Mesenchymal stem cell (in vitro differentiated cells and primary cell): Measurements from ENCODE around the gene EHD2.
"Not testable (repeated sequence)": the region's sequence is repeated elsewhere in the genome, so short reads cannot be mapped to it uniquely, and the experiment has no call there.

Source experiments
- DNase-seq: peaks from one replicate; pipeline ENCODE4 v3.0.0-alpha.2; 2013
- H2AFZ ChIP-seq: one replicate; pipeline ENCODE4 v1.6.1; 2013; ENCODE audit warnings: low read depth, mild to moderate bottlenecking, control low read depth, inconsistent platforms, low read length, moderate library complexity
- H2AK5ac ChIP-seq: 2 replicates; pipeline ENCODE4 v1.6.1; 2013; ENCODE audit warnings: low read length, moderate library complexity, mild to moderate bottlenecking, inconsistent platforms; ENCODE audit not compliant: severe bottlenecking
- H2BK120ac ChIP-seq: one replicate; pipeline ENCODE4 v1.6.1; 2013; ENCODE audit warnings: low read depth, mild to moderate bottlenecking, inconsistent platforms, low read length, moderate library complexity
- H2BK12ac ChIP-seq, 2 experiments: one replicate each; pipeline ENCODE4 v1.6.1; 2013; ENCODE audit warnings: inconsistent platforms in 2 of 2, low read length in 2 of 2, mild to moderate bottlenecking in 2 of 2, moderate library complexity in 2 of 2, control low read depth in 1 of 2
- H2BK15ac ChIP-seq: one replicate; pipeline ENCODE4 v1.6.1; 2013; ENCODE audit warnings: mild to moderate bottlenecking, low read depth, inconsistent platforms; ENCODE audit not compliant: poor library complexity, severe bottlenecking
- H2BK5ac ChIP-seq: 2 replicates; pipeline ENCODE4 v1.6.1; 2013; ENCODE audit warnings: low read depth, mild to moderate bottlenecking, low read length, control low read depth, inconsistent platforms; ENCODE audit not compliant: poor library complexity, severe bottlenecking
- H3K14ac ChIP-seq, 2 experiments: one replicate each; pipeline ENCODE4 v1.6.1; 2013; ENCODE audit warnings: inconsistent platforms in 2 of 2, low read length in 2 of 2, control low read depth in 1 of 2, mild to moderate bottlenecking in 1 of 2, moderate library complexity in 1 of 2
- H3K18ac ChIP-seq, 2 experiments: one replicate each; pipeline ENCODE4 v1.6.1; 2013; ENCODE audit warnings: inconsistent platforms in 2 of 2, low read length in 2 of 2, control low read depth in 1 of 2, low read depth in 1 of 2, mild to moderate bottlenecking in 1 of 2
- H3K23ac ChIP-seq, 2 experiments: one replicate each; pipeline ENCODE4 v1.6.1; 2013; ENCODE audit warnings: inconsistent platforms in 2 of 2, low read length in 2 of 2, mild to moderate bottlenecking in 2 of 2, moderate library complexity in 2 of 2, control low read depth in 1 of 2
- H3K27ac ChIP-seq: 2 replicates; pipeline ENCODE4 v1.5.1; 2013; ENCODE audit warnings: mild to moderate bottlenecking, moderate library complexity, low read length, control low read depth, inconsistent platforms; ENCODE audit not compliant: poor library complexity, severe bottlenecking
- H3K27me3 ChIP-seq, 2 experiments: 2 replicates each; pipeline versions ENCODE4 v1.6.1 to v1.7.0; 2013; ENCODE audit warnings: low read length in 2 of 2, mild to moderate bottlenecking in 2 of 2, moderate library complexity in 2 of 2, control low read depth in 1 of 2, inconsistent platforms in 1 of 2; ENCODE audit not compliant: control insufficient read depth in 1 of 2, insufficient read depth in 1 of 2
- H3K36me3 ChIP-seq, 2 experiments: 2 replicates each; pipeline versions ENCODE4 v1.6.1 to v1.7.0; 2013; ENCODE audit warnings: low read length in 2 of 2, control low read depth in 1 of 2, inconsistent platforms in 1 of 2, low read depth in 1 of 2, mild to moderate bottlenecking in 1 of 2; ENCODE audit not compliant: insufficient read depth in 2 of 2, control insufficient read depth in 1 of 2
- H3K4ac ChIP-seq, 2 experiments: one replicate each; pipeline ENCODE4 v1.6.1; 2013; ENCODE audit warnings: inconsistent platforms in 2 of 2, low read length in 2 of 2, mild to moderate bottlenecking in 2 of 2, moderate library complexity in 2 of 2, control low read depth in 1 of 2, low read depth in 1 of 2
- H3K4me1 ChIP-seq: 2 replicates; pipeline ENCODE4 v1.6.1; 2013; ENCODE audit warnings: low read depth, low read length, control low read depth; ENCODE audit not compliant: control insufficient read depth, insufficient read depth
- H3K4me2 ChIP-seq: 2 replicates; pipeline ENCODE4 v1.6.1; 2013; ENCODE audit warnings: low read length, mild to moderate bottlenecking, inconsistent platforms; ENCODE audit not compliant: poor library complexity, severe bottlenecking
- H3K4me3 ChIP-seq, 2 experiments: 2 replicates each; pipeline versions ENCODE4 v1.5.1 to v1.7.0; 2013; ENCODE audit warnings: low read length in 2 of 2, mild to moderate bottlenecking in 2 of 2, control low read depth in 1 of 2, low read depth in 1 of 2; ENCODE audit not compliant: insufficient read depth in 1 of 2
- H3K79me1 ChIP-seq: replicated peaks from 2 replicates; pipeline ENCODE4 v1.6.1; 2013; ENCODE audit warnings: mild to moderate bottlenecking, control low read depth, low read length, inconsistent platforms; ENCODE audit not compliant: poor library complexity, severe bottlenecking
- H3K9ac ChIP-seq: 2 replicates; pipeline ENCODE4 v1.7.0; 2013; ENCODE audit warnings: mild to moderate bottlenecking, low read length, moderate library complexity
- H3K9me3 ChIP-seq: 2 replicates; pipeline ENCODE4 v1.7.0; 2013; ENCODE audit warnings: mild to moderate bottlenecking, low read length; ENCODE audit not compliant: control insufficient read depth
- H4K8ac ChIP-seq: one replicate; pipeline ENCODE4 v1.6.1; 2013; ENCODE audit warnings: inconsistent platforms, mild to moderate bottlenecking, low read length, moderate library complexity
- H4K91ac ChIP-seq: one replicate; pipeline ENCODE4 v1.6.1; 2013; ENCODE audit warnings: mild to moderate bottlenecking, low read length, inconsistent platforms
- WGBS: methylation state at CpG from one replicate; pipeline ENCODE4 v1.1.7; 2013; ENCODE audit warnings: mixed read lengths; 5-methylcytosine and 5-hydroxymethylcytosine counted together

Gene EHD2

DNA sequence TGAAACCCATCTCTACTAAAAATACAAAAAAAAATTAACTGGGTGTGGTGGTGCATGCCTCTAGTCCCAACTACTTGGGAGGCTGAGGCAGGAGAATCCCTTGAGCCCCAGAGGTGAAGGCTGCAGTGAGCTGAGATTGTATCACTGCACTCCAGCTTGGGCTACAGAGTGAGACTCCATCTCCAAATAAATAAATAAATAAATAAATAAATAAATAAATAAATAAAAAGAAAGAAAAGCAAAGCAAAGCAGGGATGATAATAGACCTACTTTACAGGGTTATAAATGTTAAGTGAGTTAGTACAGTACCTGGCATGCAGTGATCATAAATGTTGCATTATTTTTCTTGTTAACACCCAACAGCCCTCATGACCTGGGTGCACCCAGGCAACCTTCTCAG, 1.6 kb downstream of the EHD2 start:
- H3K9ac ChIP-seq: peak overlapping the region; percentile 97
- not testable (repeated sequence) for DNase-seq, H2BK15ac ChIP-seq, H3K4me2 ChIP-seq, H2AFZ ChIP-seq, H3K23ac ChIP-seq, H4K8ac ChIP-seq, H2BK120ac ChIP-seq, H2BK12ac ChIP-seq, H3K9me3 ChIP-seq, H3K18ac ChIP-seq, H2AK5ac ChIP-seq, H4K91ac ChIP-seq, H3K27ac ChIP-seq, H3K79me1 ChIP-seq, H3K27me3 ChIP-seq, H2BK5ac ChIP-seq
- H3K14ac ChIP-seq: peak overlapping the region in 1 of 2 experiments; percentile 36
- peak overlapping the region in 1 of 2 experiments; percentile 90 for H3K4me3 ChIP-seq
- H3K4ac ChIP-seq: peak overlapping the region in 1 of 2 experiments; percentile 70
- H3K4me1 ChIP-seq: peaks cover 29% of the 10 kb centered on the region
- H3K36me3 ChIP-seq: peaks cover 26 to 31% of the 10 kb centered on the region in 2 experiments

GRCh38 chr19:47716270-47716937, 3.2 kb downstream of the EHD2 start:
- Histone ChIP-seq H3K9me3 (no peaks in the 10 kb centered on the region), H2BK12ac (peak overlapping the region in 1 of 2 experiments; percentile 68), H3K4me3 (peak overlapping the region in 1 of 2 experiments; percentile 70), H4K91ac (peak overlapping the region; percentile 70), H2AFZ (no peak overlapping the region), H3K18ac (peak overlapping the region in 1 of 2 experiments; percentile 69), H3K36me3 (peaks cover 35 to 38% of the 10 kb centered on the region in 2 experiments), H3K4me2 (no peak overlapping the region), H3K9ac (peak overlapping the region; percentile 48), H3K27me3 (no peaks in the 10 kb centered on the region), H3K23ac (no peak overlapping the region), H2BK120ac (no peak overlapping the region), H2BK5ac (no peak overlapping the region), H3K4me1 (peaks cover 38% of the 10 kb centered on the region), H2BK15ac (no peak overlapping the region), H3K14ac (peak overlapping the region in 1 of 2 experiments; percentile 45), H3K27ac (no peak overlapping the region), H2AK5ac (peak overlapping the region; percentile 15), H4K8ac (peak overlapping the region; percentile 14), H3K79me1 (peaks cover 4% of the 10 kb centered on the region), H3K4ac (peak overlapping the region in 1 of 2 experiments; percentile 2)
- WGBS: 94% methylated on average over 32 of the region's 32 CpGs
- no peak for DNase-seq

DNA sequence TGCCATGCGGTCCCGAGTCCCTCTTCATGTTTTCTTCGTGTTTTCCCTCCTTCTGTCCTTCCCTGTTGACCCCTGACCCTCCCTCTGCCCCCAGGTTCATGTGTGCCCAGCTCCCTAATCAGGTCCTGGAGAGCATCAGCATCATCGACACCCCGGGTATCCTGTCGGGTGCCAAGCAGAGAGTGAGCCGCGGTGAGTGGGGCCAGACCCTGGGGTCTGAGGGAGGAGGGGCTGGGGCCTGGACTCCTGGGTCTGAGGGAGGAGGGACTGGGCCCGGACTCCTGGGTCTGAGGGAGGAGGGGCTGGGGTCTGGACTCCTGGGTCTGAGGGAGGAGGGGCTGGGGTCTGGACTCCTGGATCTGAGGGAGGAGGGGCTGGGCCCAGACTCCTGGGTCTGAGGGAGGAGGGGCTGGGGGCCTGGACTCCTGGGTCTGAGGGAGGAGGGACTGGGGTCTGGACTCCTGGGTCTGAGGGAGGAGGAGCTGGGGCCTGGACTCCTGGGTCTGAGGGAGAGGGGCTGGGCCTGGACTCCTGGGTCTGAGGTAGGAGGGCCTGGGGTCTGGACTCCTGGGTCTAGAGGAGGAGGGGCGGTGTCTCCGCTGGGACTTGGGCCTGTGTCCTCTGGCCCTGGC, 5.3 kb downstream of the EHD2 start:
- WGBS: 61% methylated on average over 11 of the region's 11 CpGs
- peak overlapping the region; percentile 85 for H2BK120ac ChIP-seq

More for the DNA sequence above, 5.3 kb downstream of the EHD2 start:
- not testable (repeated sequence) for DNase-seq, H3K14ac ChIP-seq, H2AFZ ChIP-seq, H3K27me3 ChIP-seq, H3K79me1 ChIP-seq, H3K9me3 ChIP-seq
- Histone ChIP-seq H2BK15ac (peak overlapping the region; percentile 39), H3K36me3 (peaks cover 44 to 46% of the 10 kb centered on the region in 2 experiments), H3K4ac (peak overlapping the region; percentile 46 to 54), H3K27ac (peak overlapping the region; percentile 86), H4K91ac (peak overlapping the region; percentile 44), H3K18ac (peak overlapping the region; percentile 81 to 84), H3K23ac (peak overlapping the region in 1 of 2 experiments; percentile 35), H2BK5ac (peak overlapping the region; percentile 25), H4K8ac (peak overlapping the region; percentile 81), H3K9ac (peak overlapping the region; percentile 76), H2AK5ac (peak overlapping the region; percentile 92), H3K4me1 (peaks cover 47% of the 10 kb centered on the region), H3K4me2 (peak overlapping the region; percentile 30), H2BK12ac (peak overlapping the region; percentile 60 to 75), H3K4me3 (peak overlapping the region in 1 of 2 experiments; percentile 64)
